GM19035 (cell line): Measurements from ENCODE around the gene UVSSA.
"Not testable (repeated sequence)": the region's sequence is repeated elsewhere in the genome, so short reads cannot be mapped to it uniquely, and the experiment has no call there.

Source experiments
- ATAC-seq: cut with Tn5 transposase; IDR thresholded peaks from one replicate; pipeline ENCODE4 v1.9.1; 2021; ENCODE audit not compliant: unreplicated experiment

The UVSSA gene

DNA sequence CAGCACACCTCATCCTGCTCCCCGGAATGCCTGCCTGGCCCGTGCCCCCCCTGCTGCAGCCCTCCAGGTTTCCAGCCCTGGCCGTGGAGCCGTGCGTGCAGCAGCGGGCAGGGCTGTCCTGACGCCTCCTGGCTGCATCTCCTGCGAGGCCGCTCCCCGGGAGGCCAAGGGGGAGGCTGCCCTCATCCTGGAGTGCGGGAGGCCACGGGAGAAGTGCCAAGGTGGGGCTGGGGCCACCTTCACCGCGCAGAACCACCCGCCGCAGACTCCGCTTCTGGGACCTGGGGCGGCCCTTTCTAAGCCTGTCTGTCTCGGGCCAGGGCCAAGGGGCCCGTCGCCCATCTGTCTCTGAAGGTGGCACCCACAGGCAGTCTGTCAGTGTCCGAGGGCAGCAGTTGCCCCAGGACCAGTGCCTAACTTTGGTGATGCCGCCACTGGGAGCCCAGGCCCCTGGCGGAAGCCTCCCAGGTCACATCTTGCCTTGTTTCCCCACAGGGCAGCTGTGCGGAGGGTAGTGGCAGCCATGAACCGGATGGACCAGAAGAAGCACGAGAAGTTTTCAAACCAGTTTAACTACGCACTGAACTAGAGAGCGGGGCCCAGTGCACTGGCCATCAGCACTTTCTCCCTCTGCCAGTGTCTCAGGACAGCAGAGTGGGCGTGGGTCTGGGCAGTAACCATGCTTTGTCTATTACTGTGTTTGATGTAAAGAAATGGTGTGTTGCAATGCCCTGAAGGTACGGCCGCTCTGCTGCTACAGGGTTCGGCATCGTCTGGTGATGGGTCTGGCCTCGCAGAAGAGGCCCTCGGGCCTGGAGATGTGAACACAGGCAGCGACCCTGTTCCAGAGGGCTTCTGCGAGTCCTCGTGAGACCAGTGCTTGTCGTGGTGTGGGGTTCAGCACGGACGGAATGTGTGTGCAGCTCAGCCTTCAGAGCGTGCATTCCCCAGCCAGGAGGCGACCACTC, 38.6 kb downstream of the UVSSA start:
- ATAC-seq = no peak

DNA sequence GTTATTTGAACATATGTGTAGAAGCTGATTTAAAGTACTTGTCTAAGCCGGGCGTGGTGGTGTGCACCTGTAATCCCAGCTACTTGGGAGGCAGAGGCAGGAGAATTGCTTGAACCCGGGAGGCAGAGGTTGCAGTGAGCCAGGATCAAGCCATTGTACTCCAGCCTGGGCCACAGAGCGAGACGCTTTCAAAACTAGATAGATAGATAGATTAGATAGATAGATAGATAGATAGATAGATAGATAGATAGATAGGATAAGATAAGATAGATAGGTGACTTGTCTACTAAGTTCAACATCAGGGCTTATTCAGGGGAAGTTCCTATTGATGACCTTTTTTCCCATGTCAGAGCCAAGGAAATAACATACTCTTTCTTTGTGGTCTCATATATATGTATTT, 46.4 kb downstream of the UVSSA start:
- ATAC-seq = not testable (repeated sequence)

DNA sequence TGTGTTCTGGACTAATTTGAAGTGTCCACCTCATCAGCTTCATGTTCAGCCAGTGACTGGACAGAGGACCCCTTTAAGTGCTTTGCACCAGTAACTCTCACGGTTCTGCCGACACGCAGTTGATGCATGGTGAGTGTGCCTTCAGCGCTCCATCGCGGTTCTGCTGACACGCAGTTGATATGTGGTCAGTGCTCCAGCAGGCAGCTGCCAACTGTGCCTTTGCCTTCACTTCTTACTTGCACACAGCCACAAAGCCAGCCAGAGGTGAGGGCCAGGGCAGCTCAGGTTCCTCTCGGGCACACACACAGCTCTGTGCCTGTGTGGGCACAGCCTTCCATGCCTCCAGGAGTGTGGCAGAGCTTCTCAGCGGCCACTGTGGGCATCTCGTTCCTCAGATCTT, 46.9 kb downstream of the UVSSA start:
- no peak for ATAC-seq

GRCh38 chr4:1394554-1395388, 47.8 kb downstream of the UVSSA start:
- ATAC-seq = not testable (repeated sequence)

GRCh38 chr4:1395389-1395820, 48.4 kb downstream of the UVSSA start:
- ATAC-seq = not testable (repeated sequence)

GRCh38 chr4:1395941-1396805, 49.2 kb downstream of the UVSSA start:
- ATAC-seq = no peak

- no peak for ATAC-seq
Measured at GRCh38 chr4:1396806-1397455, 49.9 kb downstream of the UVSSA start.

DNA sequence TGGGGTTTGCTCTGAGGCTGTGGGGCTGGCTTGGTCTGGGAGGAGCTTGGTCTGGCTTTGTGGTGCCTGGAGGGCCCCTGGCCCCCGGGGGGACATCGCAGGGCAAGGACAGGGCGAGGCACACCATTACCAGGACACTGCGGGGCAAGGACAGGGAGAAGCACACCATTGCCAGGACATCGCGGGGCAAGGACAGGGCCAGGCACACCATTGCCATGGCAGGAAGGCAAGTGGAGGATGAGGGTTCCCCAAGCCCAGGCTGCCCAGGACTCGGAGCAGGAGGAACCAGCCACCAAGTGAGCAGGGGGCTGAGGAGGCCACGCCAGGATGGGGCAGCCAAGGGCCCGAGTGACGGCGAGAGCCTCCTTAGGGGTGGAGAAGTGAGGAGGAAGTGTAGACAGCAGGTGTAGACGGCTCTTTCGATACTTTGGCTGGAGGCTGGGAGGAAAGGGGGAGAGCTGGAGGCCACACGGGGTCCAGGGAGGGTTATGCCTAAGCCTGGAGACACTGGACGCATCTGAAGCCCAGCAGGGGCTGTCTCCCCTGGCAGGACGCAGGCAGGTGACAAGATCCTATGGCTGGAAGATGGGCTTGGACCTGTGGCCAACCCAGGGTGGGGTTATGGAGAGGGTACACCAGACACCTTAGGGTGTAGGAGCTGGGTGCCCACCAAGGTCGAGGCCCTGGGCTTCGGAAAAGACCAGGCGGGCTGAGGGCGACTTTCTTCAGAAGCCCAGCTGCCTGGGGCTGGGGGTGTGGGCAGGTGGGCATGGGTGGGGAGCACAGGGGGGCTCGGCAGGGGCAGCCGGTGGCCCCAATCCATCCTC, 51.9 kb downstream of the UVSSA start:
- ATAC-seq = no peak

- ATAC-seq = no peak
Measured at GRCh38 chr4:1399508-1400190, 52.6 kb downstream of the UVSSA start.

GRCh38 chr4:1400191-1400805, 53.3 kb downstream of the UVSSA start:
- no peak for ATAC-seq

GRCh38 chr4:1400831-1401408, 53.9 kb downstream of the UVSSA start:
- ATAC-seq = no peak

DNA sequence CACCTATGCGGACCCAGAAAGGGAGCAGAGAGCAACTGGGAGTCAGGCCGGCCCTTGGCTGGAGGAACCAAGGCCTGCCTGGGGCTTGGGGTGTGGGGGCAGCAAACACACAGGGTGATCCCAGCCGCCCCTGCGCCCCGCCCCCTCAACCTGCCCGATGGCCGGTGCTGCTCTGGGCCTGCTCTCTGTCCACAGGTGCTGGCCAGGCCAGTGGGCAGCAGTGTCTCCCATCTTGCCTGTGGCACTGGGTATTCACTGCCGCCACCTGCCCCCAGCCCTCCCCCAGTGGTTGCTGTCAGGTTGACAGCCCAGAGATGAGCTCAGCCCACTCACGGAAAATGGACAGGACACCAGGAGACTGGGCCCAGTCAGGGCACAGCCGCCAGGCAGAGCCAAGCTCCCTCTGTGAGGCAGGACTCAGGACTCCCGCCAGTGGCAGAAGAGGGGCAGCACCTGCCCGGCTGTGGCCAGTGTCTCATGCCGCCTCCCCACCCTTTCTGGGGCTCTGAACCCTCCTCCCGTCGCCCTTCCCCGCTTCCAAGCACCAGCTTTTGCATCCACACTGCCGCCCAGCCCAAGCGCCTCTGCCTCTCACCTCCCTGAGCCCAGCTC, 54.5 kb downstream of the UVSSA start:
- ATAC-seq = no peak

GRCh38 chr4:1402021-1402515, 55.1 kb downstream of the UVSSA start:
- ATAC-seq = no peak

GRCh38 chr4:1402516-1403091, 55.6 kb downstream of the UVSSA start:
- ATAC-seq = no peak

GRCh38 chr4:1403177-1403583, 56.2 kb downstream of the UVSSA start:
- no peak for ATAC-seq

DNA sequence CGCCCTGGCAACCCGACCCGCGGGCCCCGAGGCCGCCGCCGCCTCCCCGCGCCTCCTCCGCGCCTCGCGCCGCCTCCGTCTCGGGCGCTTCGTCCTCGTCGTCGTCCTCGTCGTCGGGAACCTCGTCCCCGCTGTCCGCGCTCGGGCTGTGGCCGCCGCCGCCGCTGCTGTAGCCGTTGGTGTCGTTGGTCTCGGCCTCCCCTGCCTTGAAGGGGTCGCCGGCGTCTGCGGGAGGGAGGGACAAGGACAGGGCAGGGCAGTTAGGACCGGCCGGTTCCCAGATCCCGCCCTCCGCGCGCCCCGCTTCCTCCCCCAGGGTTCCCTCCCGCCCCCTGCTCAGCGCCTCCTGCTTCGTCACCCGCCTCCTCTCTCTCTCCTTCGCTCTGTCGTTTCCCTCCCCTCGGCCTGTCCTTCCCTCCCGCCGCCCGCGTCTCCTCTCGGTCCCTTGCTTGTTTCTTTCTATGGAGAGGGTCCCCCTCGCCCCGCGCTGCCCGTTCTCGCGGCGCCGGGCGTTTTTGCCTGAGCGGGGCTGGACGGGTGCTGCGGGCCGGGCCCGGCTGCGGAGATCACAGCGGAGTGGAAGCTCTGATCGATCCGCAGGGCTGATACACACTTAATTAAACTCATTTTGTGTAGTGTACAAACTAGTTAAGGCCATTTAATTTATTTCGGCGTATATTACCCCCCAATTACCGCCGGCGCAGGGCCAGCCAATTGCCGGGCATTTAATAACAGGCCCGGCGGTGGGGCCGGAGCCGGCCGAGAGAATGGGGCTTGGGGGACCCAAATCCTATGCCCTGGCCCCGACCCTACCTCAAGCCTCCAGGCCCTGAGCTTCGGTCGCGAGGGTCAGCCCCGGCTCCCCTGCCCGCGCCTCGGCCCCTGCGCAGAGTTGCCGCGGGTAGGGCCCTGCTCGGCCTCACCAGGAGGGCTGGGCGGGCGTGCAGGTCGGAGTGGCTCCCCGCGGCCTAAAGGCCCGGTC, 56.9 kb downstream of the UVSSA start:
- no peak for ATAC-seq
